NCI-H1048 (cell line): ENCODE measurements around the gene ZSCAN5B.
"Not testable (repeated sequence)": the region's sequence is repeated elsewhere in the genome, so short reads cannot be mapped to it uniquely, and the experiment has no call there.

Experiments
- DNase-seq: peaks from one replicate; lab custom pipeline; 2025; lab: John Stamatoyannopoulos, UW

ZSCAN5B gene

DNA sequence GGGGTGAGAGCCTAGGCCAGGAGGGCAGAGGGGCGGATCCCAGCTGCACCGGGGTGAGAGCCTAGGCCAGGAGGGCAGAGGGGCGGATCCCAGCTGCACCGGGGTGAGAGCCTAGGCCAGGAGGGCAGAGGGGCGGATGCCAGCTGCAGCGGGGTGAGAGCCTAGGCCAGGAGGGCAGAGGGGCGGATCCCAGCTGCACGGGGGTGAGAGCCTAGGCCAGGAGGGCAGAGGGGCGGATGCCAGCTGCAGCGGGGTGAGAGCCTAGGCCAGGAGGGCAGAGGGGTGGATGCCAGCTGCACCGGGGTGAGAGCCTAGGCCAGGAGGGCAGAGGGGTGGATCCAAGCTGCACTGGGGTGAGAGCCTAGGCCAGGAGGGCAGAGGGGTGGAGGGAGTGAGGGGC, 21.3 kb downstream of the ZSCAN5B start:
- DNase-seq: not testable (repeated sequence)

DNA sequence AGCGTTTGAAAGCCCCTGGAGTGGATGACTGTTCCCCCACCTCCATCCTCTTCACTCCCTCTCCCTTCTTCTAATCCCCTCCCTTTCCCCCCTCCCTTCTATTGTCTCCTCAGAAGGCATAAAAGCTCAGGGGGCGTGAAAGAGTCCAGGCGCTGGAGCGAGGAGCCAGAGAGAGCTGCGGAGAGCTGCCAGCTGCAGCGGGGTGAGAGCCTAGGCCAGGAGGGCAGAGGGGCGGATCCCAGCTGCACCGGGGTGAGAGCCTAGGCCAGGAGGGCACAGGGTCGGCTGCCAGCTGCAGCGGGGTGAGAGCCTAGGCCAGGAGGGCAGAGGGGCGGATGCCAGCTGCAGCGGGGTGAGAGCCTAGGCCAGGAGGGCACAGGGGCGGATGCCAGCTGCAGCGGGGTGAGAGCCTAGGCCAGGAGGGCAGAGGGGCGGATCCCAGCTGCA, 21.7 kb downstream of the ZSCAN5B start, which contains the start of gene GALP:
TSS of gene GALP (plus strand) at position 148 of the 447 bp plus-strand sequence. CDS start 1,101 bp downstream, outside the sequence.
- not testable (repeated sequence) for DNase-seq

DNA sequence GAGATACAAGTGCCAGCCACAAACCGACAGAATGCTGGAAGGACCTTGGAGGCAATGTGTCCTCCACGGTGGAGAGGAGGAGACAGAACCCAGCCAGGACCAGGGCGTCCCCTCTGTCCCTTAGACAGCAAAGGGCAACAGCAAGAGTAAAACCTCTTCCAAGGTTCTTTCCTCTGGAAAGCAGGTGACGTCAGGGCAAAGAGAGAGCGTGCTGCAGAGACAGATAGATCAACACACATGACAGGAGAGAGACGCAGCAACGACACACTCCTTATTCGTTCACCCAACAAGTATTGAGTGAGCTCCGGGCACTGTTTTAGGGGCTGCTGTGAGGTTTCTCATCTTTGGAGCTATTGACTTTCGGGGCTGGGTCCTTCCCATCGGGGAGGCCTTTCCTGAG, 23.0 kb downstream of the ZSCAN5B start:
- no peak for DNase-seq

DNA sequence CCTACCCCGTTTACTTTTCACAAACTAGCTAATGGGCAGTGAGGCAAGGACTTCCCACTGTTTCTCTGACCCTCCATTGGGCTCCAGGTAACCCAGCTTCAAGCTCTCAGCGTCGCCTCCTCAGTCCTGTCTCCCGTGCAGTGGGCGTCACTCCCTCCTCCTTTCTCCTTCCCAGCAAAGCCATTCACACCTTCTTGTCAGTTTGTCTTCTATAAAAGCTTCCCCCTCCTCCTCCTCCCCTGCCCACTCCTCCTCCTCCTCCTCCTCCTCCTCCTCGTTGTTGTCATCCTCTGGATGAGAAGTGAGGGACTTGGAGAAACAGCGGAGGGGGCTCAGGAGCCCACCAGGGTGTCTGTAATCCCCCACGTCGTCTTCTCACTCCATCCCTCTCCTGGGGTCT, 23.5 kb downstream of the ZSCAN5B start:
- no peak for DNase-seq

DNA sequence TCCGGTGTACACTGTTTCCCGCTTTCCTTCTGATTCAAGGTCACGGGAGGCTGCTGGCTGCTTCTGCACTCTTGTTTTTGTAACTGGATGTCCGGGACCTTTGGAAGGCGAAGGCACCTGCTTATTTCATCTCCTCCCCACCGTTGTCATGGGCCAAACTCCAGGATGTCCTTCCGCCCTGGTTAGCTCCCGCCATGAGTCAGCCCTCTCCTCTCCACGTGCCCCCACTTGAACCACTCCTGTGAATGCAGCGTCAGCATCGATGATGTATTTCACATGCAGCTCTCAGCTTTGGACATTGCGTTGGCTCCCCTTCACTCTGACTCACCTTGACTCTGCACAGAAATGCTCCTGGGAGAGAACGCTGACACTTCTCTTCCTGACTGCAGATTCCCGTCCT, 27.3 kb downstream of the ZSCAN5B start:
- no peak for DNase-seq

DNA sequence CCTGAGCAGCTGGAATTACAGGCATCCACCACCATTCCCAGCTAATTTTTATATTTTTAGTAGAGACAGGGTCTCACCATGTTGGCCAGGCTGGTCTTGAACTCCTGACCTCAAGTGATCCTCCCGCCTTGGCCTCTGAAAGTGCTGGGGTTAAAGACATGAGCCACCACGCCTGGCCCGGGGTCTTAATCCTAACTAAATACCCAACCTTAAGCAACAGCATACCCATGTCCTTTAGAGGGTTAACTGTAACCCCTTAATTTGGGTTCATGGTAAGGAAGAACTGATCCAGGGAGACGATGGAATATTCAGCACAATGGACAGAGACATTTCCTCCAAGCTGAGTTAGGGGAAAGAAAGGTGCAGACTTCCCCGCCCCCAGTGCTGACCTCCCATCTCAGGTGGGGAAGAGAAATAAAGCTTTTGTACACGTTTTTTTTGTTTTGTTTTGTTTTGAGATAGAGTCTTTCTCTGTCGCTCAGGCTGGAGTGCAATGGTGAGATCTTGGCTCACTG, 30.5 kb downstream of the ZSCAN5B start:
- DNase-seq: no peak

DNA sequence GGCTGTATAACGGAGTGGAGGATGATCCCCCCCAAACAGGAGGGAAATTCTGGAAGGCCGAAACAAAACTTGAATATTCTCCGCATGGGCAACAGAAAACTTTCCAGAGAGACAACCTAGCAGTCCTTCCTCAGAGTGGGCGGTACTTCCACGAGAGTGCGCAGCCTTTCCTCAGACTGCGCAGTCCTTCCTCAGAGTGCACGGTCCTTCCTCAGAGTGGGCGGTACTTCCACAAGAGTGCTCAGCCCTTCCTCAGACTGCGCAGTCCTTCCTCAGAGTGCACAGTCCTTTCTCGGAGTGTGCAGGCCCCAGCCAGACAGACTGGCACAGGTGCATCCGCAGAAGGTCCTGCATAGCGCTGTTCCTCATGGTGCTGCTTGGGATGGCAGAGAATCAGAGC, 34.5 kb downstream of the ZSCAN5B start:
- no peak for DNase-seq

DNA sequence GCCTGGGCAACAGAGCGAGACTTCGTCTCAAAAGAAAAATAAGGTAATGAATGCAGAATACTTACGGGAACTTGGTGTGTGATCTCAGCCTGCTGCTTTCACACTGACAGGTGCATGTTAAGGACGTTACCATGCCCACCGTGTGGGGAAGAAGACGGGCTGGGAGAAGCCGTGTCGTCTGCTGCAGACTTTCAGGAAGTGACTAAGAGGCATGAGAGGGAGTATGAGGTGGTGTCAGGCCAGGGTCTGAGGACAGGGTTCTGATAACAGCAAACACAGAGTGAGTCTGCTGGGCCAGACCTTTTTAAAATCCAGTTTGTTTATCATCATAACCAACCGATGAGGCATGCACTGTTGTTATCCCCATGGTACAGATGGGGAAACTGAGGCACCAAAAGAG, 35.3 kb downstream of the ZSCAN5B start:
- DNase-seq: no peak

DNA sequence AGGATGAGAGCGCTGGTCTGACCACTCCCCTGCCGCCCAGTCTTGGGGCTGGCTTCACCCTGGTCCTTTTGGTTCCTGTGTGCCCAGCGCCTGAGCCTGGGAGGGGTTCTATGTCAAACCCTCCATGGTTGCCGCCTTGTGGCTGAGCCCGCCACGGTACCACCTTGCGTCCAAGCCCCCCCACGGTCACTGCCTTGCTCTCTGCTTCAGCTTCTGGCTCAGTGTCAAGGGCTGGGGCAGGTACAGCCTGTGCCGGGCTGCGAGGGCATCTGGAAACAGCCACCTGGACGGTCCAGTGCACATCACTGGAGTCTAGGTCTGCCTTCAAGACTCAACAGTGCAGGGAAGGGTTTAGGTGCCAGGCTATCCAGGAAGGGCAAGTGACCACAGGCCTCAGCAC, 36.0 kb downstream of the ZSCAN5B start:
- DNase-seq: no peak

DNA sequence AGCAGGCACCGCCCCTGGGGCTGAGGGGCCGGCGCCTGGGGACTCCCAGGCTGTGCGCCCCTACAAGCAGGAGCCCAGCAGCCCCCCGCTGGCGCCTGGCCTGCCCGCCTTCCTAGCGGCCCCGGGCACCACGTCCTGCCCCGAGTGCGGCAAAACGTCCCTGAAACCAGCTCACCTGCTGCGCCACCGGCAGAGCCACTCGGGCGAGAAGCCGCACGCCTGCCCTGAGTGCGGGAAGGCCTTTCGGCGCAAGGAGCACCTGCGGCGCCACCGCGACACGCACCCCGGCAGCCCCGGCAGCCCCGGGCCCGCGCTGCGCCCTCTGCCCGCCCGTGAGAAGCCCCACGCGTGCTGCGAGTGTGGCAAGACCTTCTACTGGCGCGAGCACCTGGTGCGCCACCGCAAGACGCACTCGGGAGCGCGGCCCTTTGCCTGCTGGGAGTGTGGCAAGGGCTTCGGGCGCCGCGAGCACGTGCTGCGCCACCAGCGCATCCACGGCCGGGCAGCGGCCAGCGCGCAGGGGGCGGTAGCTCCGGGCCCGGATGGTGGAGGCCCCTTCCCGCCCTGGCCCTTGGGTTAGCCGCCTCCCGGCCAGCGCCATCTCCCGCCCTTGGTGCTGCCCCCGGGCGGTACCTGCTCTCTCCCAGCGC, 37.8 kb downstream of the ZSCAN5B start:
- DNase-seq: no peak

DNA sequence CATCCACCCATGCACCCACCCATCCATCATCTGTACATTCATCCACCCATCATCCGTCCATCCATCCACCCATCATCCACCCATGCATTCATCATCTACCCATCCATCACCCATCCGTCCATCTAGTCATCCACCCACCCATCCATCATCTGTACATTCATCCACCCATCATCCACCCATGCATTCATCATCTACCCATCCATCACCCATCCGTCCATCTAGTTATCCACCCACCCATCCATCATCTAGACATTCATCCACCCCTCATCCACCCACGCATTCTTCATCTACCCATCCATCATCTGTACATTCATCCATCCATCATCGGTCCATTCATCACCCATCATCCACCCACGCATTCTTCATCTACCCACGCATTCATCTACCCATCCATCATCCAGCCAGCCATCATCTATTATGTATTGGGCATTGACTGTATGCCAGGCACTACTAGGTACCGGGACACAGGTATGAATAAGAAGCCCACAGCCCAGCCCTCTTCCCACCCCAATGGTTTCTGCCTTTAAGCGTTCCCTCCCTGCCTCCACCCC, 38.5 kb downstream of the ZSCAN5B start:
- DNase-seq: no peak

DNA sequence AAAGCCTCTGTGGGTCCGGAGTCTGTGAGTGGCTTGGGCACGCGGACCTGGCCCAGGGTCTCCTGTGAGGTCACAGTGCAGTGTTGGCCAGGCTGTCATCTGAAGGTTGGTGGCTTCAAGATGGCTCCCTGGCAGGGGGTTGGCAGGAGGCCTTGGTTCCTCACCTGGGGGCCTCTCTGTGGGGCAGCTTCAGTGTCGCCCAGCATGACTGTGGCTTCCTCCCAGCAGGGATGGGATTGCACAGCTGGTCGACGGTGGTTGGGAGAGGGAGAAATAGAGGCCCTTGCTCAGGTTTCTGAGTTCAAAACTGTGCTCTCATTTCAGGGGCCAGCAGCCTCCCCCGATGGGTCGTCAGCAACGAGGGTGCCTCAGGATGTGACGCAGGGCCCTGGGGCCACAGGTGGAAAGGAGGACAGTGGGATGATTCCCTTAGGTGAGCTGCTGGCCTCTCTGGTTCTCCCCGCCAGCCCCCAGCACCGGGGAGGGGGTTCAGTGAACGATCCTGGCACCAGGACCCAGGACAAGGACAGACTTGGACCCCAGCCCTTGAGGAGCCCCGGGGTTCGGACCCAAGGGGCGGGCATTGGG, 39.3 kb downstream of the ZSCAN5B start:
- no peak for DNase-seq

DNA sequence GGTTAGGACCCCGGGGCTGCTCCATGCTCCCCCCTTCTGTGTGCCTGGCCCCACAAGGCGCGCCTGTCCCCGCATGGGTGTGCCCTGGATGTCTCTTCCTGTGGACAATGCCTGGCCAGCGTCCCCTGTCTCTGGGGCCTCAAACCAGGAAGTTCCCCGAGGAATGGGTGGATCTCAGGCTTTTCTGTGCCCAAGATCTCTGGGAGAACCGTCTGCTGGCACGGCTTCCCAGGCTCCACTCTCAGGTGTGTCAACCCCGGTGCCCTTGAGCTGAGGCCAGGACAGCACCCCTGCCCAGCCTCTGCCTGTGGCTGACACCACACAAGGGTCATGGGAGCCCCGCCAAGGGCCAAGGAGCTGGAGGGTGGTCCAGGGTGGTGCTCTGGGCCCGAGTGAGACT, 40.8 kb downstream of the ZSCAN5B start:
- DNase-seq: no peak

DNA sequence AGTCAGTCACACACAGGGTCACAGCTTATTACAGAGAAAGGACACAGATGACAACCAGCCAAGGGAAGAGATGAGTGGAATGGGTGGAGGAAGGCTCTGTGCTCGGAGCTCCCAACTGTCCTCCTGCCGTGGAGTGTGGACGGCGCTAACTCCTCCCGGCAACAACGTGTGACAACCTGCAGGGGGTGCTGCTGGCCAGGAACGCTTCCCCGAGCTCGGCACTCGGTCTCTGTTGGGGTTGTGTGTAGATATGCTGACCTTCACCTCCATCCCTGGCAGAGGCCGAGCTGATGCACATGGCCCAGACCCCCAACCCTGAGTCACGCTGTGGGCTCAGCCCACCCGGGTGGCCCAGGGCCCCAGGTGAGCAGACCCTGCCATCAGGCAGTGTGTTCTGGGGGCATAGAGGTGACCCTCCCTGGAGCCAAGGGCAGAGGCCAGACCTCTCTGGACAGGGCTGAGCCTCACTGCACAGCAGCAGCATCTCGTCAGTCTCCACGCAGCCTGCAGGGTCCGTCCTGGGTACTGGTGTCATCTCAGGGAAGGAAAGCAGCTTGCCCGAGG, 42.4 kb downstream of the ZSCAN5B start:
- no peak for DNase-seq

DNA sequence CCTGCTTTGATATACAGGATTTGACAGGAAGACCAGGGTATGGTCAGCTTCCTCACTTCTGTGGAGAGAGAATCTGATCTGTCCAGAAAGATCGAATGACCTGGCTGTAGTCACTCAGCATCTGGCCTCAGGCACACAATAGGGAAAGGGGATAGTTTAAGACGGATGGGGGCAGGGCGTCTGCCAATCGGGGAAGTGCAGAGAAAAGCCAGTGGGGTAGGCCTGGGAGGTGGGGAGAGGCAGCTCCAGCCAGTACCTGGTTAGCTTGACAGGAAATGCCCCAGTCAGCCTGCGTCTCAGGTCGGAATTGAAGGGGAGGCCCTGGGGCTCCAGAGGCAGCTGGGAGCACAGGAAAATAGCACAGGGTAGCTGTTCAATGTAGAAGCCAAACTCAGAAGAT, 44.1 kb downstream of the ZSCAN5B start:
- no peak for DNase-seq

DNA sequence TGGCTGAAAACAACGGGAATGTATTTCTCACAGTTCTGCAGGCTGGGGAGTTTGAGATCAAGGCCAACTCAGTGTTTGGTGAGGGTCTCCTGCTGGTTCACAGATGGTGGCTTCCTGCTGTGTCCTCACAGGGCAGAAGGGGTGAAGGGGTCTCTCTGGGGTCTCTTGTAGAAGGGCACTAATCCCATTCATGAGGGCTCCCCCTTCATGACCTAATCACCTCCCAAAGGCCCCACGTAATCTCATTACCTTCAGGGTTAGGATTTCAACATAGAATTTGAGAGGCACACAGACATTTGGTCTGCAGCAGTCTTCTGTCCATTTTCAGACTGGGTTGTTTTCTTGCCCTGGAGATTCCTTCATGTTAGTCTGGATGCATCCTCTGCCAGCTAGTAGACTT, 44.9 kb downstream of the ZSCAN5B start:
- DNase-seq: no peak

DNA sequence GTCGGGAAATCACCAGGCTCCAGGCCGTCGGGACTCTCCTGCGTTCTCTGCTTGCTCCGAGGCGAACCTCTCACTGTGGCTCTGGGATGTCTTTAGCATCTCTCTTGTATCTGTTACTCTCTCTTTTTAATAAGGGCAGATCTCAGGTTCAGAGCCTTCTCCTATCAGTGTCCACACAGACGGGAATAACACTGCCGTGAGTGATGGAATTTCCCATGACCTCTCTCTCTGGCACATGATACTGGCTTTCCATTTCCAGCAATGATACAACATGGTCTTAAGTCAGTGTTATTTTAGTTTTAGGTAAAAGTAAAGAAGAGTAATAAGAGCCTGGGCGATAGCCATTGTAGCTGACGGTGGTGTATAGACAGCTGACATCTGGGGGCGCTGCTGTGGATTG, 47.2 kb downstream of the ZSCAN5B start:
- DNase-seq: no peak

DNA sequence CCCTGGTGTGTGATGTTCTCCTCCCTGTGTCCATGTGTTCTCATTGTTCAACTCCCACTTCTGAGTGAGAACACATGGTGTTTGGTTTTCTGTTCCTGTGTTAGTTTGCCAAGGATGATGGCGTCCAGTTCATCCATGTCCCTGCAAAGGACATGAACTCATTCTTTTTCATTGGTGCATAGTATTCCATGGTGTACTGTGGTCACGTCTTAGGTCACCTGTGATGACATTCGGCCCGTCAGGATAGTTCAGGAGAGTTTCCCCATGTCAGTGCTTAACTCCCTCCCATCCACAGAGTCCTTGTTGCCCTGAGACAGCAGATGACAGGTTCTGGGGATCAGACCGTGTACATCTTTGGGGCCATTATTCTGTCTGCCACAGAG, 47.9 kb downstream of the ZSCAN5B start:
- no peak for DNase-seq

DNA sequence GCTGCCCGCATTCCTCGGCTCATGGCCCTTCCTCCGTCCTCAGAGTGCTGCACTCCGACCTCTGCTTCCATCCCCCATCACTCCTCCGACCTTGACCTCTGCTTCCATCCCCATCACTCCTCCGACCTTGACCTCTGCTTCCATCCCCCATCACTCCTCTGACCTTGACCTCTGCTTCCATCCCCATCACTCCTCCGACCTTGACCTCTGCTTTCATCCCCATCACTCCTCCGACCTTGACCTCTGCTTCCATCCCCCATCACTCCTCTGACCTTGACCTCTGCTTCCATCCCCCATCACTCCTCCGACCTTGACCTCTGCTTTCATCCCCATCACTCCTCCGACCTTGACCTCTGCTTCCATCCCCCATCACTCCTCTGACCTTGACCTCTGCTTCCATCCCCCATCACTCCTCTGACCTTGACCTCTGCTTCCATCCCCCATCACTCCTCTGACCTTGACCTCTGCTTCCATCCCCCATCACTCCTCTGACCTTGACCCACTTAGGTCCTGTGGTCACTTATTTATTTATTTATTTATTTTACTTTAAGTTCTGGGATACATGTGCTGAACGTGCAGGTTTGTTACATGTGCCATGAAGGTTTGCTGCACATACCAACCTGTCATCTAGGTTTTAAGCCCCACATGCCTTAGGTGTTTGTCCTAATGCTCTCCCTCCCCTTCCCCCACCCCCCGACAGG, 48.5 kb downstream of the ZSCAN5B start:
- not testable (repeated sequence) for DNase-seq

DNA sequence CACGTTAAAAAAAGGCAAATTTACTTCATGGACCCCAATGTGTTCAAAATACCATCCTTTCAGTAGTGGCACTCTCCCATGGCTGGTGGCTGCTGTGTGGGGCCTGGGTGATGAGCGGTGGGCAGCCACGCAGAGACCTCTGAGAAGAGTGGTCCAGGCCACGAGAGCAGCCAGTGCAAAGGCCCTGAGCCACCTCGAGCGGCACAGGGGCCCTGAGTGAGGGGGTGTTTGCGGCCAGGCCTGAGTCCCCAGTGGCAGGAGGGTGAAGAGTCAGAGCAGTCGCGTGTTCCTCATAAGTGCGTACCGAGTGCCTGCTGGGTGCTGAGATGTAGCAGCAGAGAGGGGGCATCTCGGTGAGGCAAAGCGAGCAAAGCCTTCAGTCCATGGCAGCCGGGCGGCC, 49.5 kb downstream of the ZSCAN5B start:
- DNase-seq: no peak

DNA sequence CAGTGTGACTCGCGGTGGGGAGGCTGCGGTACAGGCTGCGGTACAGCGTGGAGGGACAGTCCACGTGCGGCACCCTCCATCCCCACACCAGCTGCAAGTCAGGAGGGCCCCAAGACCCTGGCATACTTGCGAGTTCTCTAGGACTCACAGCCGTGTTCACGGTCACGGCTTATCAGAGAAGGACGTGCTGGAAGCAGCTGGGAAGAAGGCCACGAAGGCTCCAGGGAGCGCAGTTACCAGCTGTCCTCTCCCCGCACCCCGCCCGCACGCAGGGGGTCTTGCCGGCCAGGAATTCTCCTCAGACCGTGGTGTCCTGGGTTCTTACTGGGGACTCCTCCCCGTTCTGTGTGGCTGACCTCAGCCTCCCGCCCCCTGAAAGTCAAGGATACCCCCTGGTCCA, 50.3 kb downstream of the ZSCAN5B start:
- no peak for DNase-seq

DNA sequence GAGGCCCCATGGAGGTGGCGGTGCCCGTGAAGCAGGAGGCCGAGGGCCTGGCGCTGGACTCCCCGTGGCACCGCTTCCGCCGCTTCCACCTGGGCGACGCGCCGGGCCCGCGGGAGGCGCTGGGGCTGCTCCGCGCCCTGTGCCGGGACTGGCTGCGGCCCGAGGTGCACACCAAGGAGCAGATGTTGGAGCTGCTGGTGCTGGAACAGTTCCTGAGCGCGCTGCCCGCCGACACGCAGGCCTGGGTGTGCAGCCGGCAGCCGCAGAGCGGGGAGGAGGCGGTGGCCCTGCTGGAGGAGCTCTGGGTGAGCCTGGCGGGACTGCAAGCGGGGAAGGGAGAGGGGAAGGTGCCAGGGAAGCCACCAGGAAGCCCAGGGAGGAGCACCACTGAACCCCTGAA, 50.7 kb downstream of the ZSCAN5B start:
- DNase-seq: no peak

DNA sequence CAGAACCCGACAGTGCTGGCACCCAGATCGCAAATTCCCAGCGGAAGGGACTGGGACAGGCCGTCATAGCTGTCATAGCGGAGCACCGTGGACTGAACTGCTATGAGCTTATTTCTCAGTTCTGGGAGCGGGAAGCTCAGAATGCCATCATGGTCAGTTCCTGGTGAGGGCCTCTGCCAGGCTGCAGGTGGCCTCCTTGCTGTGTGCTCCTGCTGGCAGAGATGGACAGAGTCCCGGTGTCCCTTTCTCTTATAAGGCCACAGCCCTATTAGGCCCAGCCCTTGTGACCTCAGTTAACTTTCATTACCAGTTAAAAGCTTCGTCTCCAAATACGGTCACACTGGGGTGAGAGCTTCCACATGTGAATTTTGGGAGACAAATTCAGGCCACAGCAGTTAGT, 51.9 kb downstream of the ZSCAN5B start:
- DNase-seq: no peak
